ENCODE results near the gene TOP2A. TPM values are rescaled to one million over a fixed set of nuclear protein-coding genes. Genes with fewer than 3 reads are reported as not detected.

TOP2A gene
- total RNA-seq, 4 donors from 2014 or later = 0.75 to 8.5 (median 3.7) TPM

DNA sequence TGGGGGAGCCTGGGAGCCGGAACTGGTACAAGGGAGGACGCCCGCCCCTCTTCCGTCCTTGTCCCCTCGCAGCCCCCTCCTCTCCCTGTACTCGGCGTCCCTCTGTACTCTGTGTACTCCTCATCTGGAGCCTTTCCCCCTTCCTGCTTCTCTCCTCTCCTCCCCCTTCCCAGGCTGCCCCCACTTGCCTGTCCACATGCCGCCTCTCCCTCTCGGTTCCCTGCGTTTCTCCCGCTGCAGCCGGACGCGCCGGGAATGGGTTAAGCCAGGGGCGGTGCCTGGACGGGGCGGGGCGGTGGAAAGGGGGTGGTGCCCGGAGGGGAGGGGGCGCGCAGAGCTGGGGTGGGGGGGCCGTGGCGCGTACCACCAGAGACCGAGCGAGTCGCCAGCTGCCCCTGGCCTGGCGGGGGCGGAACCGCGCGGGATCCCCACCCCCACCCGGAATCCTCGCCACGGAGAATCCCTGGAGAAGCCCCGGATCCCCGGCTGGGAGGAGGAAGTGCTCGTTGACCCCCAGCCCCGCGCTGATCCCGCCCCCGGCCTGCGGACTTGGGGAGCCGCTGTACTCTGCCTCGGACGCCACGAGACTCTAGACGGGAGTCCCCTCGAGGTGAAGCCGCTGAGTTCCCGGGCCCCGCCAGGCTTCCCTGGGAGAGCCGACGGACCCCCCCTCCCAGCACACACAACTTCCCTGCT, 75.7 kb downstream of the TOP2A start:
- TF ChIP-seq, protein P1, sequence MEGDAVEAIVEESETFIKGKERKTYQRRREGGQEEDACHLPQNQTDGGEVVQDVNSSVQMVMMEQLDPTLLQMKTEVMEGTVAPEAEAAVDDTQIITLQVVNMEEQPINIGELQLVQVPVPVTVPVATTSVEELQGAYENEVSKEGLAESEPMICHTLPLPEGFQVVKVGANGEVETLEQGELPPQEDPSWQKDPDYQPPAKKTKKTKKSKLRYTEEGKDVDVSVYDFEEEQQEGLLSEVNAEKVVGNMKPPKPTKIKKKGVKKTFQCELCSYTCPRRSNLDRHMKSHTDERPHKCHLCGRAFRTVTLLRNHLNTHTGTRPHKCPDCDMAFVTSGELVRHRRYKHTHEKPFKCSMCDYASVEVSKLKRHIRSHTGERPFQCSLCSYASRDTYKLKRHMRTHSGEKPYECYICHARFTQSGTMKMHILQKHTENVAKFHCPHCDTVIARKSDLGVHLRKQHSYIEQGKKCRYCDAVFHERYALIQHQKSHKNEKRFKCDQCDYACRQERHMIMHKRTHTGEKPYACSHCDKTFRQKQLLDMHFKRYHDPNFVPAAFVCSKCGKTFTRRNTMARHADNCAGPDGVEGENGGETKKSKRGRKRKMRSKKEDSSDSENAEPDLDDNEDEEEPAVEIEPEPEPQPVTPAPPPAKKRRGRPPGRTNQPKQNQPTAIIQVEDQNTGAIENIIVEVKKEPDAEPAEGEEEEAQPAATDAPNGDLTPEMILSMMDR (IDR thresholded peaks at IDR 0.05; ENCODE audit: low read depth) = no peak

DNA sequence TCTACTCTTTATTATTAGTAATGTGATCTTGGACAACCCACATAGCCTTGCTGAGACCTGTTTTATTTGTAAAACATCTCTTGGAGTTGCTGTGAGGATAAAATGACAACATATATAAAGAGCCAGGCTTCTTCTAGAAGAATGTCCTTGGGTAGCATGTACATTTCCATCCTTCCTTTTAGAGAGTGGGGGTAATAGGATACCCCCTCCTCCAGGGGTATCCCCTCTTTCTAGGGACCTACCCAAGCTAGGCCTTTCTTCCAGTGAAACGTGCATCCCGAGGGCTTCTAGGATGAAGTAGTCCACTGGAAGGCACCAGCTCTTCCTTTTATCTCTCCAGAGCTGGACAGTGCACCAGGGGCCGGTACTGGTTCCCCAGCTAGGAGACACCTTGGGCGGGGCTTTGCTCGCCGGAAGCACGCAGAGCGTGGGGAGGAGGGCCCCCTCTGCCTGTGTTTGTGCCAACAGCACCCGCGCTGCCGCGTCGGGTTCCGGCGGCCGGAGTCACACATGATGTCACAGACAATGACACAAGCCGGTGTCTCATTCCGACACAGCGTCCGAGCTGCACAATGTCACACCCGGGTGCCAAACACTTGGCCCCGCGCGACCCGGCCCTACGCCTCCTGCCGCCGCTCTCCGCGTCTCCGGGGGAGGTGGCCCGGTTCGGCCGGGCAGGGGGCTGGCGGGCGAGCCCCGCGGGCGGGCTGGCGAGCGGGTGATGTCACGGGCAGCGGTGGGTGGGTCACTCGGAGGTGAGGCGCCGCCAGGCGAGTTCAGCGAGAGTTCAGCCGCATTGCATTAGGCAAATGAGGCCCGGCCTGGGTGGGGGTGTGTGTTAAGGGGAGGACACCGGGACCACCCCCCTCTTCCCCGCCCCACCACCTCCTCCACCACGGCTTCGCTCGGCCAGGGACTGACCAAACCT, 76.6 kb downstream of the TOP2A start:
- TF ChIP-seq, protein P1 (IDR thresholded peaks at IDR 0.05; ENCODE audit: low read depth) = no peak

DNA sequence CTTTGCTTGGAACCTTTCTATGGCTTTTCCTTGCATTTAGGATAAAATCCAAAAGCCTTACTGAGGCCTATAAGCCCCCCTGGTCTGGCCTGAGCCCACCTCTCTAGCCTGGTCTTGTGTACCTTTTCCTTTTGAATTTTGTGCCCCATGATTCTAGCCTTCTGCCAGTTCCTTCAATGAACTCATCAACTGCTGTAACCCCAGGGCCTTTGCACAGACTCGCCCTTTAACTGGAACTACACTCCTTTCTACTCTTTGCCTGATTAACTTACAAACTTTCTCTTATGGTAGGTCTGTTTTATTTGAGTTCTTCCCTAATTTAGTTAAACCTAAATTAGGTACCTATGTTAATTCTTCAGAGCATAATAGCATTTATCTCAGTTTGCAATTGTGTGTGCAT, 77.4 kb downstream of the TOP2A start:
- TF ChIP-seq, protein P1 (IDR thresholded peaks at IDR 0.05; ENCODE audit: low read depth) = no peak

DNA sequence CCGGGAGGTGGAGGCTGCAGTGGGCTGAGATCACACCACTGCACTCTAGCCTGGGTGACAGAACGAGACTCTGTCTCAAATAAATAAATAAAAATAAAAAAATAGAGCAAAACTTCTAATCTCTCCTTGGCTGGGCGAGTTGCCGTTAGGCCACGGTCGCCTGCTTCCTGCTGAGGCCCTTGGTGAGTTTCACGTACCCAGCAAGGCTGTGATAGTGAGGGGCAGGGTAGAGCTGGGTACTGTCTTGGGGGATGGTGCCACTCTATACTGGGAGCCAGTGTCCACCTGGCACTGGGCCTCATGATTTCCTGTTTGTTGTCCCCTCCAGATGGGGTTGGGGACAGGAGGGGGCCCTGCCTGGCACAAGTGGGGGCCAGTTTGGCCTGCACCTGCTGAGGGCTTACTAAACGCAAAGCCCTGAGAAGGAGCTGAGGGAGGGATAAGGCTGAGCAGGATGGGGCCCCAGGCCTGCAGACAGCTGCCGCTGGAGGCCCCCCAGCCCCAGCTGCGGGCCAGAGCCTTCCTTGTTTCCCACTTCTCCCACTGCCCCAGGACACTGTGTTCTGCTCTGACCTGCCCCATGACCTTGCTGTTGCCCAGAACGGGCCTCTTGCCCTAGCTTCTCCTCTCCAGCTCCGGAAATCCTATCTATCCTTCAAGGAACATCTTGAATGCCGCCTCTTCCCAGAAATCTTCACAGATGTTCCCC, 78.6 kb downstream of the TOP2A start:
- TF ChIP-seq, protein P1 (IDR thresholded peaks at IDR 0.05; ENCODE audit: low read depth) = no peak

Small RNA genes within 50 kb of the gene (small RNA-seq; reads per million reads assigned to genes)
- gene RF00019 = 0.49 reads per million
- gene RNA5SP441 = not detected

Other genes starting within 250 kb of the TOP2A start
- gene RAPGEFL1, start 240.4 kb downstream of the TOP2A start, total RNA-seq = 1 to 10 TPM; 2.4 to 7.3 (median 5.2) TPM
- gene WIPF2, start 198.6 kb downstream of the TOP2A start, total RNA-seq = 10 to 100 TPM in 1 of 4 donors, 1 to 10 TPM in 3; 8.1 to 10.2 (median 9.7) TPM
- 1 to 10 TPM in 1 of 4 donors, under 1 TPM in 3; 0.16 to 2.2 (median 0.30) TPM for gene CDC6, start 130.0 kb downstream of the TOP2A start, total RNA-seq
- 10 to 100 TPM; 13.9 to 21.5 (median 17.9) TPM for gene RARA, start 108.7 kb downstream of the TOP2A start, total RNA-seq
- under 1 TPM in 1 of 4 donors, not detected in 3; 0.94 TPM for gene GJD3, start 53.2 kb downstream of the TOP2A start, total RNA-seq
- 100 to 1,000 TPM; 147 to 268 (median 232) TPM for gene IGFBP4, start 25.6 kb upstream of the TOP2A start, total RNA-seq
- gene TNS4, start 83.7 kb upstream of the TOP2A start, total RNA-seq = not detected
- gene CCR7, start 147.6 kb upstream of the TOP2A start, total RNA-seq = 1 to 10 TPM in 1 of 4 donors, under 1 TPM in 2, not detected in 1; 0.22 to 1.9 (median 0.65) TPM
- 100 to 1,000 TPM in 1 of 4 donors, 10 to 100 TPM in 3; 76.5 to 111 (median 88.4) TPM for gene SMARCE1, start 229.9 kb upstream of the TOP2A start, total RNA-seq
- 1 to 10 TPM in 1 of 4 donors, under 1 TPM in 3; 0.22 to 2.0 (median 0.69) TPM for gene KRT222, start 247.3 kb upstream of the TOP2A start, total RNA-seq